SK-MEL-5 (cell line): ENCODE data around the gene DFFB. TPM values are rescaled to one million over a fixed set of nuclear protein-coding genes. Genes with fewer than 3 reads are reported as not detected.
"Not testable (repeated sequence)": the region's sequence is repeated elsewhere in the genome, so short reads cannot be mapped to it uniquely, and the experiment has no call there.

Source experiments
- DNase-seq: peaks from one replicate; pipeline ENCODE4 v3.0.0-alpha.2; 2016; ENCODE audit warnings: low read depth, low spot score
- in situ Hi-C: cut with HindIII; loops from 2 replicates; pipeline ENCODE4 v1.10.0; 2016; ENCODE audit warnings: low sequenced_read_pairs, high pct_unique_total_duplicates, low pct_unique_long_range_greater_than_20kb
- total RNA-seq: library from RNA; depleted of rRNA; stranded (reverse); fragments of >200 nt; shearing (Covaris generic); gene quantifications from 2 replicates; pipeline ENCODE4 v1.2.3, GENCODE V29; 2014

The DFFB gene
- total RNA-seq, 1 experiment from 2014 or later, result 10.0 TPM

DNA sequence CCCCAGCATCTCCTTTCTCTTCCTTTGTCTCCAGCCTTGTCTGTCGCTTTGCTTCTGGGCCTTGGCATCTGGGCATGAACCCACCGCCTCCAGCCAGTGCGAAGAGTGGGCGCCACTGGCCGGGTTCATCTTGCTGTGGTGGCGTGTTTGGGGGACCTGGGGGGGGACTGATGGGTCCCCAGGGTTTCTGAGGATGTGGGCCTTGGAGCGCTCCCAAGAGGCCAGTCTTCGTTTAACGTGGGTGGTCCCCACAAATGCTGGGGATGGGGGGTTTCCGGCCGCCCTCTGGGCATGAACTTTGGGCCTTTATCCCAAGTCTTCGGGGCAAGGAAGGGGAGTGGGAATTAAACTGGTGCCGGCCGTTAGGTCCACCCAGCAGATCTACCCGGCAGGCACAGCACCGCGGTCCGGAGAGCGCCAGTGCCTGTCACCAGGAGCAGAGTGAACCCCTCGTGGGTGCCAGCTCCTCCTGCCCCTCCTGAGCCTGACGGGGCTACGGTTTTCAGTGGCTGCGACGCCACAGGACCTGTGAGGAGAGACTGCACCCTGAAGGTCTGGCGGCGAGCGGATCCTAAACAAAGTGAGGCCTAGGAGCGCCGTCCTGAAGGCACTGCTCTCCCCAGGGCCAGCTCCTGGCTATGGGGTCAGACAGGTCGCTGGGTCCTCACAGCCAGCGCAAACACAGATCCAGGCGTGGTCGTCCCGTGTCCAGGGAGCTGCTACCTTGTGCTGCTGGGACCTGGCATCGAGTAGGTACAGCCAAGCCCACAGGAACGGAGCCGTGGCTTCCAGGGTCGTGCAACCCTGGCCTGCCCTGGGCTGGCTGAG lies 54.9 kb downstream of the DFFB start:
- in situ Hi-C loops, result no loop called here

DNA sequence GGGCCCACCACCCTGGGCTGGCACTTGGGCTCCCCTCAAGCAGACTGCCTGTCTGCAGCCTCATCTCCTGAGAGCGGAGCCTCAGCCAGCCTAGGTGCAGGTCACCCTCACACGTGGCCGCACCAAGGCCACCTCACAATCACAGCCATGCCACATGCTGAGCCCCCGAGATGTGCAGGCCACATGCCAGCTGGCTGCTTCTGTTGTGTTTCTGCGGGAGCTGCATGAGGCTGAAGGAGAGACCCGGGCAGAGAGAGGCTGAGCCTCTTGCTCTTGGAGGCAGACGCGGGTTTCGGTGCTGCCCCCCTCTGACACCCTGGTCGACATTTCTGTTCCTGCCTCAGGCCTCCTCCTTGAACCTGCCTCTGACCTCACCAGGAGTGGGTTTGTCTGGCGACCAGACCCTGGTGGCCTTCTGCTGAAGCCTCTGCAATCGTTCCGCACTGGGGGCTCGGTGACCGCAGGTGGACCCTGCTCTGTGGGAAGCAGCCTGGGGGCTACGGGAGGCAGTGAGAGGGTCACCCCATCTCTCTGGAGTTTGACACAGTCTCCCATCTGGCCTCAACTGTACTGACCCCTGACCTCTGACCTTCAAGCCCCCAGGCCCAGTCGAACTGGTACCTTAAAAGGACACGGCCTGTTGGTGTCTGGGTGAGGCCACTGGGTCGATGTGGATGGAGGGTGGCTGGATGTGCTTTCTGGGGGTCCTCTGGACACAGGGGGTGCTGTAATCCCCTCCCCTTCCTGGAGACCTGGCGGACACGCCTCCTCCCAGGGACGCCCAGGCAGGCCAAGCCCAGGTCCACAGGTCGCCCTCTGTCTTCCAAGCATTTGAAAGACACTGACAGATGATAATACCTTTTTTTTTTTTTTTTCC lies 55.8 kb downstream of the DFFB start:
- in situ Hi-C loops, result no loop called here

More for the DNA sequence above, 54.9 kb downstream of the DFFB start:
- DNase-seq, result no peak

DNA sequence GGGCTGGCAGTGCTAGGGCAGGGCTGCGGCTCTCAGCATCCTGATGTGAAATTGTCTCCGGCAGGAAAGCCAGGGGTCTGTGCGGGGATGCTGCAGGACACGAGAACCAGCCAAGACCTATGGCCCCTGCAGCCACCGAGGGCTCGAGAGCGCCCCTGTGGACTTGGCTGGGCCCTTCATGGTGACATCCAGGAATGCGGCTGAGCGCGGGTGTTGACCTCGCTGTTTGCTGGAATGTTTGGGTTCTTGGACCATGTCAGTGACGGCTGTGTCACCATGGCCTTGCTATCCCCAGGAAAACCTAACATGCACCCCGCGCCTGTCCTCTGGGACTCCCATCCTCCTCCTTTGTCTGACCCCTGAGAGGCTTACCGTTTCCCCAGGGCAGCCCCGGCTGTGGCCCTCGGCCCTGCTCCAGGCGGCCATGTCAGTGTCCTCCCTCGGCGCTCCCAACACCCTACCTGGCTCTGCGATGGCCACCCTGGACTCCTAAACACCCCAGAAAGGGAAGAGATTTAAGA lies 57.1 kb downstream of the DFFB start:
- in situ Hi-C loops, result no loop called here
- no peak for DNase-seq

More for the DNA sequence above, 55.8 kb downstream of the DFFB start:
- no peak for DNase-seq

DNA sequence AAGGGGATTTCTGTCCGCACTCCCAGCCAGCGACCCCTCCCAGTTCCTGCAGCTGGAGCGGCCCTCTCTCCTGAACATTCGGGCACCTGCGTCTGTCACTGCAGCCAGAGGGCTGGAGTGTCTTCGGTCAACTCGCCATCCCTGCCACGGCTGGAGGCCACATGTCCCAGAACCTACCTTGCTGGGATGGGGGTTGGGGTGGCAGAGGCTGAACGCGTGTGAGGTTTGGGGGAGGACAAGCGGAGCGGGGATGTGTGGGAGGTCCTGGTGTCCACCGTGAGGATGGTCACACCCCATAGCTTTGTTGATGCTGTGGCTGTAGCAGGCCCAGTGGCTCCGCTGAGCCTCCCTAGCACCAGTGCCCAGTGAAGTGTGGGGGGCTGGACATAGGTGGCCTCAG lies 57.6 kb downstream of the DFFB start:
- no peak for DNase-seq
- in situ Hi-C loops, result no loop called here

DNA sequence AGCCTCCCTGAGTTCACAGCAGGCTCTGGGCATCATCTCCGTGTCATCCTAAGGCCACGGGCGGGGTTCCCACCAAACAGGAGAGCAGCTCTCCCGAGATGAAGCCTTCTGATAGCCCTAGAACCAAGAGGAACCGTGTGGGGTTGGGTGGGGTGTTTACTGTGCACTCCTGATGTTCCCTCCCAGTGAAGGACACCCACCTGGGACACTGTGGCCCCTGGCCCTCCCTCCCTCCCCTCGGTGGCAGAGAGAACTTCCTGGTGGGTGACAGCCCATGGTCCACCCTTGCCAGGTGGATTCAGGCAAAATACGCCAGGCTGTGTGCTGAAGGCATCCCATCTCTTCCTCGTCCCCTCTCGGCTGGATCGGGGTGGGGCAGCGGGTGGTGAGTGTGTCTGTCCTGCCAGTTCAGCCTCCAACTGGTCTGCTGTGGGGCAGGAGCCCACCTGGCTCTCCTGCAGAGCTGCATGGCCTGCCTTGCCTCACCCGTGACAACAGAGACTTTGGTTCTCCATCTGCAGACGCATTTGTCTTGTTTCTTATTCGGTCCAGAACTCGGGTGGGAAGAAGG lies 58.4 kb downstream of the DFFB start:
- in situ Hi-C loops, result no loop called here
- no peak for DNase-seq

DNA sequence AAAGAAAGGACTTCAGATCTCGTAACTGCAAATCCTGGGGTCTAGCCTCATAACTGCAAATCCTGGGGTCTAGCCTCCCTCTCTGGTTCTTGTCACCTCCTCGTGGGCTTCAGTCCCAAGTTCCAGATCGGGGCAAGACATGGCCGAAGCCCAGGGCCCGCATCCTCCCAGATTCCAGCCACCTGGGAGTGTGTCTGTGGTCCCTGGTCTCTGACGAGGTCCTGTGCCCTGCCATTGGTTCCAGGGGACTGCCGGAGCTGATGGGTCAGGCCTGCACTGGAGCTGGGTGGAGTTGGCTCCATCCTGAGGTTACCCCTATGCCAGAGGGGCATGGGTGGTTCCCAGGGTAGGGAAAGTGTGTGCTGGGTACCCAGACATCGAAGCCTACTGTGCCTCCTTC lies 60.5 kb downstream of the DFFB start:
- in situ Hi-C loops, result no loop called here
- DNase-seq, result no peak

DNA sequence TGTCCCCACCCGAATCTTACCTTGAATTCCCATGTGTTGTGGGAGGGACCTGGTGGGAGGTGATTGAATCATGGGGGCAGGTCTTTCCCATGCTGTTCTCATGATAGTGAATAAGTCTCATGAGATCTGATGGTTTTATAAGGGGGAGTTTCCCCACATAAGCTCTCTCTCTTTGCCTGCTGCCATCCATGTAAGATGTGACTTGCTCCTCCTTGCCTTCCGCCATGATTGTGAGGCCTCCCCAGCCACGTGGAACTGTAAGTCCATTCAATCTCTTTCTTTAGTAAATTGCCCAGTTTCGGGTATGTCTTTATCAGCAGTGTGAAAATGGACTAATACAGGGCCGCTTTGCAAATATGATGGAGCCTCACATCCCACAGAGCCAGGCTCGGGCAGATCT lies 61.1 kb downstream of the DFFB start:
- in situ Hi-C loops, DNase-seq: not testable (repeated sequence)

DNA sequence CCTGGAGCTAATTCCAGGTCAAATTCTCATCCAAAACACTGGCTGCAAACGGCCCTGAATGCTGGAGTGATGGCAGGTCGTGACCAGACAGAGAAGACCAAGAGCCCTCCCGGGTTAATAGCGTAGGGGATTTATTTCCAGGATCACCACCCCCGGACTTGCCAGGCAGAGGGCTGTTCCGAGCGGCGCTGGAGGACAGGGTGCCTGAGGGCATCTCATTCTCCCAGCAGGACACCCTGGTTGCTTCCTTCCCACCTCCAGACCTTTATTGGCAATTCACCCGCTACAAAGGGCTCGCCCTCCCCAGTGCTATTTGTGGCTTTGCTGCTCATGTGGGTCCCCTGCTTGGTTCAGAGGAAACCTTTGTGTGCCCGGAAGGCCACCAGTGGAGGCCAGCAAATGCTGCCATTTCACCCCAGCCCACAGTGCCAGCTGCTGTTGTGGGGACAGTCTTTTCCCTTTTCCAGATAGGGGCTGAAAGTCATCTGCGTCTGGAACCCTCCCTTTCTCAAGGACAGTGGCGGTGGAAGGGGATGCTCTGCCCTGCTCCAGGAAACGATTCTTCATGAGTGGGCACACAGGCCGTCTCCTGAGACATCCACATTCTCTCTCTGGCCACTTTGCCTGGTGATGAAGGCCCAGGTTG lies 61.8 kb downstream of the DFFB start:
- in situ Hi-C loops, result no loop called here
- DNase-seq, result no peak

DNA sequence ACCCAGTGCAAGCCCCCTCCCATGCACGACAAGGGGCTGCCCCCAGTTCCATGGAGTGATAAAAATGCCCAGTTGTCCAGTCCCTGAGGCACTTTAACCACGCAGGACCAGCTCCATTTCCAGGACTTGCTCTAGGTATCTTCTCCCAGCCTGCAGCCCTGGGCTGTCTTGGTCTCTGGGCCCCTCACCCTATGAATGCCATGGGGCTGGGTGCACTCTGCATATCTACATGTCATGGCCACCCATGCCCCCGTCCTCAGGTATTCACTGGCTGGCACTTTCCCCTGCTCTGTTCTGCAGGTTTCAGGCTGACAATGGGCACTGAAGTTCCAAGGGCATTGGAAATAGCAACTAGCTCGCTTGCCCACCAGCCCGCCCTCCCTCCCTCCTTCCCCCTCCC lies 62.4 kb downstream of the DFFB start:
- DNase-seq, result no peak
- in situ Hi-C loops, result no loop called here

DNA sequence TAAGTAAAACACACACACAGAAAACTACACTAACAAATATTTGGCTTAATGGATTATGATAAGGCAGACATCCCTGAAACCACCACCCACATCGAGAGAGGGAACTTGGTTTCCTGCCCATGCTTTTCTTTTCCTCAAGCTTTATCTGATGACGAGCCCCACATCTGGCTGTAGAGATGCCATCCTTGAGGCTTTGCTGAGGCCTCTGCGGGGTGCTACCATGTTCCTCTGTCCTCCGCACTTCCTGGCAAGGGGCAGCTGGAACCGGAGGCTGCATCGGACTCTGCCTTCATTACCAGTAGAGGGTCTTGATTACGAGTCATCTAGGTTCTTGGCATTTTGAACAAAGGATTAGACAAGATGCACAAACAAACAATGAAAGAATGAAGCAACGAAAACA lies 64.5 kb downstream of the DFFB start:
- no peak for DNase-seq
- in situ Hi-C loops, result no loop called here

DNA sequence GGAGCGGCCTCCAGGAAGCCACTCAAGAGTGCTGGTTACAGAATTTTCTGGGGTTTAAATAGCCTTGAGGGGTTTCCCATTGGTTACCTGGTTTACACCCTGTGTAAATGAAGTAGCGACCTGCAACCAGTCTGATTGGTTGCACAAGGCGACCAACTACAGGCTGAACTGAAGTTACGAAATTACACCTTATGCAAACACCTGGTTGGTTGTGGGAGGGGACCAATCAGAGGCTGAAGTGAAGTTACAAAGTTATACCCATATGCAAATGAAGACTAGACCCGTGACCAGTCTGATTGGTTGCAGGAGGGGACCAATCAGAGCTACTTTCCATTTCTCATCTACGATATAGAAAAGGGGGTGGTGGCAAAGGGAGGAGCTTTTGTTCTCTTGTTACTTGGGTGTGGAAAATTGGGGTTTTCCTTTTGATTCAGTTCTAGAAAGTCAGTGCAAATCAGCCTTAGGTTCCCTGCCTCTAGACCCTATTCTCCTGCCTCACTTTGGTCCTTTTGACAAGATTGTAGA lies 65.0 kb downstream of the DFFB start:
- DNase-seq, result no peak
- in situ Hi-C loops, result no loop called here

DNA sequence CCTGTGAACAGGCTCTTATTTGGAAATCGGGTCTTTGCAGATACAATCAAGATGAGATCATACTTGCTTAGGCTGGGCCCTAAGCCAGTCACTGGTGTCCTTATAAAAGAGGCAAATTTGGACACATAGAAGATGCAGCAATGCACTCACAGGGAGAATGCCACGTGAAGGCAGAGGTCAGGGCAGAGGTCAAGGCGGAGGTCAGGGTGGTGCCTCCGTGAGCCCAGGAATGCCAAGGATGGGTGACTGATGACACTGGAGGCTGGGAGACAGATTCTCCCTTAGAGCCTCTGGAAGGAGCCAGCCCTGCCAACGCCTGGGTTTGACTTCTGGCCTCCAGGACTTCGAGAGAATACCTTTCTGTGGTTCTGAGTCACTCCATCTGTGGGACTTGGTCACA lies 65.6 kb downstream of the DFFB start:
- no peak for DNase-seq
- in situ Hi-C loops, result no loop called here

DNA sequence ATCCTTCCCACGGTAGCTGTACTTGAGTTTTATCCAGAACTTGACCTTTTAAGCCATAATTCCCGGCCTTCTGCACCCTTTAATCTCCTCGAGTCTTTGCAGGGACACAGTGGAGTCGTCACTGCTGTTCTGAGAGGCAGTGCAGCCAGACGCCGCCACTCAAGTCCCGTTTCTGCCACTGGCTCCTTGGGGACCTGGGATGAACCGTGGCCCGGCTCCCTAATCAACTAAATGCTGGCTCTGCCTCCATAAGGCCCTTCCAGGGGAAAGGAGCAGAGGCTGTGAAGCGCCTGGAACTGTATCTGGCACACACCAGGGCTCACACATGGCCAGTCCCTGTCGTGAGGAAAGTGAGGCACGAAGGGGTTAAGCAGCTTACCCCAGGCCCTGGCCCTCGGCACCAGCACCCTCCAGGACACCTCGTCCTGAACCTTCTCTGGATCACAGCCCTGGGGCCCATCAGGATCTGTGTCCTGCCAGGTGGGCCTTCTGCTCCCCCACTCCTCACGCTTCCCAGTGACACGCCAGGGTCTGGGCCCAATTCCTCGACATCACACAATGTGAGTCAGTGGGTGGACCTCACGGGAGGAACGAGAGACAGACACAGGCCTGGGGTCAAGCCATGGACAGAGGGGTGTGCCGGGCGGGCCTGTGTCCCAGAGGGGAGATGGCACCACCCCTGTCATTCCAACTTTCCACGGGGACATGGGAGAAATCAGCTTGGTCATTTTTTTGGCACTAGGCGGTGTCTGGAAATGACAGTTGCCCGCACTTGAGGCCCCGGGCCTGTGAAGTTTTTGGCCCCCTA lies 66.3 kb downstream of the DFFB start:
- no peak for DNase-seq
- in situ Hi-C loops, result no loop called here

DNA sequence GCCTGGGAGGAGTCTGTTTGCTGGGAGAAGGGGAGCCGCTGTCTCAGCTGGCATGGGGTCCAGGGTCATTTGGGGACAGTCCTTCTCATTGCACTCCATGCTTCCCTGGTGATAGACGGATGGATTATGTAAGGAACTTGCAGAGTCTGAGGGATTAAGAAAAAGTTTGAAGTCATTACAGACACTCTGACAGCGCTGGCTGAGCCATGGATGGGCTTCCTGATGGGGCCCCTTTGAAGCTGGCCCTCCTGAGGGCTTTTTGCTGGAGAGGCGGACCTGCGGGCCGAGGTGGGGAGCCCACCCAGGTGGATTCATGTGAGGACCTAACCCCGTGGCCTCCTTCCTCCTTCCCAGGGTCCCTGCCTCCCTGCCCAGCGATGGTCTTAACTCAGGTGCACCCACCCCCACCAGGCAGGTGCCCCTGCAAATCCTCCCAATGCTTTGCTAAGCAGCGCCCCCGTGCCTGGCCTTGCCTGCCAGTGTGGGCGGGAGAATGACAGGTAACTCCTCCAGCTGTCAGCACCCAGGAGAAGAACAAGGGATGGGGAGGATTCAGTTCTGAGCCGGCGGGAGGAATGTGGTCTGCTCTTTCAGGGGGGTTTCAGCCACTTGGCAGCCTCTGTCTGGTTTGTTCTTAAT lies 67.0 kb downstream of the DFFB start:
- DNase-seq, result no peak
- in situ Hi-C loops, result no loop called here

DNA sequence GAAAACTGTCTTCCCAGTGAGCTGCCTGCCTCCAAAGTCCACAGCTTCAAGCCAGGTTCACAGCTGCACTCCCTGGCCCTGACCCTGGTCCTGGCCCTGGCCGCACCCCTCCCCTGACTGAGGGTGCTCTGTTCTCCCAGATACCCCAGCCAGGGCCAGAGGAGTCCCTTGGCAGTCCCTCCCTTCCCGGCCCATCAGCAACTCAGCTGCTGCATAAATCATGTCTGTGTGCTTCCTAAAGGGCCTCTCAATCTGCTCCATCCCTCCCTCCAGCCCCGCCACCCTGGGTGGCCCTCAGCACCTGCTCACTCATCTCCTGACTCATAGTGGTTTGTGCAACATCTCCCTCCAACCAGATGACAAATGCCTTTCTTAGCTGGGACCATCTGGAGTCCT lies 67.5 kb downstream of the DFFB start:
- in situ Hi-C loops, result no loop called here
- DNase-seq, result no peak

DNA sequence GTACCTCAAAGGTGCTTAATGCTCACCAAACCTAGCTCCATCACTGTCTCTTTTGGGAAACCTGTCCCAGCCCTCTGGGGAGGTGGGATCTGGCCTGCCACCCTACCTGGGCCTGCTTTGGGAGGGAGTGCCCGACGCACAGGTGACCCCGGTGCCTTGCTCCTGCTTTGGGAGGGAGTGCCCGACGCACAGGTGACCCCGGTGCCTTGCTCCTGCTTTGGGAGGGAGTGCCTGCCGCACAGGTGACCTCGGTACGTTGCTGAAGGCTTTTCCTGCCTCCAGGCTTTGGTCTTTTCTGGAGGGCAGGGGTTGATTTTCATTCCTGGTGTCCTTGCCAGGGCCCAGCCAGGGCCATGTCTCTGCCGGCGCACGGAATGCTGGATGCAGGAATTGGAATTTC lies 68.0 kb downstream of the DFFB start:
- no peak for DNase-seq
- in situ Hi-C loops, result no loop called here
